Measurements from ENCODE around the gene GTPBP4. TPM values are rescaled to one million over a fixed set of nuclear protein-coding genes. Genes with fewer than 3 reads are reported as not detected.

GTPBP4 gene
- total RNA-seq, 1 donor from 2014 or later, result 45.0 TPM

DNA sequence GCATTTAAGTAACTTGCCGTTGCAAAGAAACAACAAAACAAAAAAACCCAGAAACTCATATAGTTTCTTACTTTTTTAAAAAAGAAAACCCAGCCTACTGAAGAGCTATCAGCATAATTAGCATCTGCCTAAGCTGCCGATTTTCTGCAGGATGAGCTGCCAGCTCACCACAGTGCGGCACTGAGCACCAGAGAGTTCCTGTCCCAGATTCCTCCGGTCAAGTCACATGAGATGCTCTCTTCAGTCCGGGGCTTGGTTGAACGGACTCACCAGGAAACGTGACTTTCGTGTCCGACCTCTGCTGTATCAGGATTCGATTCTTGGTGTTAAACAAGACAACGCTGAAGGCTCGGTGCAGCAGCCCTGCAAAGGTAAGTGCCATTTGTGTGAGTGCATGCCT lies 34.2 kb downstream of the GTPBP4 start:
- no peak for DNase-seq (ENCODE audit: low read depth)
- no peak for FAIRE-seq
- peaks cover 2% of the 10 kb centered on the region for H3K36me3 ChIP-seq (ENCODE audit: control insufficient read depth, insufficient read depth, low read length)
- no peaks in the 10 kb centered on the region for H3K27me3 ChIP-seq (ENCODE audit: control insufficient read depth, insufficient read depth, low read length)
- no peak overlapping the region for H3K4me3 ChIP-seq (ENCODE audit: low read depth, low read length)
- TF ChIP-seq, protein P1, sequence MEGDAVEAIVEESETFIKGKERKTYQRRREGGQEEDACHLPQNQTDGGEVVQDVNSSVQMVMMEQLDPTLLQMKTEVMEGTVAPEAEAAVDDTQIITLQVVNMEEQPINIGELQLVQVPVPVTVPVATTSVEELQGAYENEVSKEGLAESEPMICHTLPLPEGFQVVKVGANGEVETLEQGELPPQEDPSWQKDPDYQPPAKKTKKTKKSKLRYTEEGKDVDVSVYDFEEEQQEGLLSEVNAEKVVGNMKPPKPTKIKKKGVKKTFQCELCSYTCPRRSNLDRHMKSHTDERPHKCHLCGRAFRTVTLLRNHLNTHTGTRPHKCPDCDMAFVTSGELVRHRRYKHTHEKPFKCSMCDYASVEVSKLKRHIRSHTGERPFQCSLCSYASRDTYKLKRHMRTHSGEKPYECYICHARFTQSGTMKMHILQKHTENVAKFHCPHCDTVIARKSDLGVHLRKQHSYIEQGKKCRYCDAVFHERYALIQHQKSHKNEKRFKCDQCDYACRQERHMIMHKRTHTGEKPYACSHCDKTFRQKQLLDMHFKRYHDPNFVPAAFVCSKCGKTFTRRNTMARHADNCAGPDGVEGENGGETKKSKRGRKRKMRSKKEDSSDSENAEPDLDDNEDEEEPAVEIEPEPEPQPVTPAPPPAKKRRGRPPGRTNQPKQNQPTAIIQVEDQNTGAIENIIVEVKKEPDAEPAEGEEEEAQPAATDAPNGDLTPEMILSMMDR (IDR thresholded peaks at IDR 0.05; ENCODE audit: insufficient read depth, low read length, severe bottlenecking), result no peak

DNA sequence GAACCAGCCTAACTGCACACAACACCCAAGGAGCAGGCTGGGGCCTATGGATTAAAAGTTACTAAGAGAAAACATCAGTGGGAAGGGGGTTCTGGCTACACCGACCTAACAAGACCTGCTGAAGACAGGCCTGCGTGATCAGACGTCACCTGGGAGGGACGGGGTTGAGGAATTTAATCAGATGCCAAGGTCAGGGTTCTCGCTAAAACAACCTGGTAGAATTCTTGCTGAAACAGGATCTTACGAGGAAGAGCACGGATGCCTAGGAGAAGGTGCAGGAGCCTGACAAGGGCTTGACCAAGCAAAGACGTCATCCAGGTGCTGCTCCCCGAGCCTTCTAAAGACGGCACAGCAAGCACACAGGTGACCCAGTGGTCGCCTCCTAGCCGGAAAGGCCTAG lies 35.9 kb downstream of the GTPBP4 start:
- H3K4me3 ChIP-seq (ENCODE audit: low read depth, low read length), result no peak overlapping the region
- TF ChIP-seq, protein P1 (IDR thresholded peaks at IDR 0.05; ENCODE audit: insufficient read depth, low read length, severe bottlenecking), result no peak
- peaks cover 2% of the 10 kb centered on the region for H3K36me3 ChIP-seq (ENCODE audit: control insufficient read depth, insufficient read depth, low read length)
- FAIRE-seq, result no peak
- DNase-seq (ENCODE audit: low read depth), result no peak
- no peaks in the 10 kb centered on the region for H3K27me3 ChIP-seq (ENCODE audit: control insufficient read depth, insufficient read depth, low read length)

DNA sequence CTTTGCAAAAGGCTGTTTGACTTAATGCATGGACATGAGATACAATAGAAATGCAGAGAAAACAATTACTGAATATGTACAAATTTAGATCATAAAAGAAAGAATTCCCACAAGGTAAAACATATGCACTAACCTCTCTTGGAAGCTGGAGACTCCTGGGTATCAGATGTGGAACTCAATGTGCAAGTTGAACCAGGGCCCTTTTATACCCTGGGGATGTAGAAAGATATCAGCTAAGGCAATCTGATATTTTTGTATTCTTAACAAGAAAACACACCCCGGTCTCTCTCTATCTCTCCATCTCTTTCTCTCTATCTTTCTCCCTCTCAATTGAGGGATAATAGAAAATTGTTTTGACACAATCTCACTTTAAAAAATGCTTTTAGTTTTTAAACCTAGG lies 37.4 kb downstream of the GTPBP4 start, which contains the start of gene IDI2:
Gene IDI2 (minus strand): TSS at position 177 of the 400 bp plus-strand sequence. CDS start 1,136 bp downstream, outside the sequence.
- Histone ChIP-seq H3K4me3 (ENCODE audit: low read depth, low read length) (no peak within 1 kb of the TSS), H3K27me3 (ENCODE audit: control insufficient read depth, insufficient read depth, low read length) (no peaks in the 10 kb centered on the region), H3K36me3 (ENCODE audit: control insufficient read depth, insufficient read depth, low read length) (no peaks in the 10 kb centered on the region)
- TF ChIP-seq, protein P1 (IDR thresholded peaks at IDR 0.05; ENCODE audit: insufficient read depth, low read length, severe bottlenecking), result no peak
- no peak for DNase-seq (ENCODE audit: low read depth)
- FAIRE-seq, result no peak

DNA sequence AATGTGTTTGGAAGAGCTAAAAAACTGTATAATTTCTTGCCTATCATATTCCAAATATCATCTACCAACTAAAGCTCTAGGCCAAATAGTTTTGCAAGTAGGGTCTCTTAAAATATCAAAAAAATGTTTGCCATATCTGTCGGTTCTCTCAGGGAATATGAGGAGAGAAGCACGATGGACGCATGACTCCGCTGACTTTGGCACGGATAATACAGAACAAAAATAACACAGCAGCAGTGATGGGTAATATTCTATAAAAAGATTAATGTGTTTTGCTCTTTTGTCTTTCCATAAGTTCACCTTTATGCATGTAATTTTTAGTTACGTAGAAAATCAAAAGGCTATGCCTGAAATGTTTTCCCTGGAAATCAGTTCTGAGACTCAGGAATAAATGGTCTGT lies 38.3 kb downstream of the GTPBP4 start:
- Histone ChIP-seq H3K36me3 (ENCODE audit: control insufficient read depth, insufficient read depth, low read length) (no peaks in the 10 kb centered on the region), H3K27me3 (ENCODE audit: control insufficient read depth, insufficient read depth, low read length) (no peaks in the 10 kb centered on the region), H3K4me3 (ENCODE audit: low read depth, low read length) (no peak overlapping the region)
- no peak for DNase-seq (ENCODE audit: low read depth)
- TF ChIP-seq, protein P1 (IDR thresholded peaks at IDR 0.05; ENCODE audit: insufficient read depth, low read length, severe bottlenecking), result no peak
- no peak for FAIRE-seq

DNA sequence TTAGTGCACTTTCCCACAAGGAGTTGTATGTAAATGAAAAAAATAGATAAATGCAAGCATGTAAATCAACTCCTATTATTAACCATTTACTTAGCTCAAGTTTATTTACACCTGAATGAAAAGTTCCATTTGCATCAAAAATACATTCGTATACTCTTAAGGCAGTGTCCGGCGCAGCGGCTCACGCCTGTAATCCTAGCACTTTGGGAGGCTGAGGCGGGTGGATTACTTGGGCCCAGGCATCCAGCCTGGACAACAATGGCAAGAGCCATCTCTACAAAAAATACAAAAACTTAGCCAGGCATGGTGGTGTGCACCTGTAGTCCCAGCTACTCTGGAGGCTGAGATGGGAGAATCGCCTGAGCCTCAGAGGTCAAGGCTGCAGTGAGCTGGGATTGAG lies 41.6 kb downstream of the GTPBP4 start:
- TF ChIP-seq, protein P1 (IDR thresholded peaks at IDR 0.05; ENCODE audit: insufficient read depth, low read length, severe bottlenecking), result no peak
- no peak for DNase-seq (ENCODE audit: low read depth)
- Histone ChIP-seq H3K36me3 (ENCODE audit: control insufficient read depth, insufficient read depth, low read length) (no peaks in the 10 kb centered on the region), H3K27me3 (ENCODE audit: control insufficient read depth, insufficient read depth, low read length) (no peaks in the 10 kb centered on the region), H3K4me3 (ENCODE audit: low read depth, low read length) (no peak overlapping the region)
- FAIRE-seq, result no peak

DNA sequence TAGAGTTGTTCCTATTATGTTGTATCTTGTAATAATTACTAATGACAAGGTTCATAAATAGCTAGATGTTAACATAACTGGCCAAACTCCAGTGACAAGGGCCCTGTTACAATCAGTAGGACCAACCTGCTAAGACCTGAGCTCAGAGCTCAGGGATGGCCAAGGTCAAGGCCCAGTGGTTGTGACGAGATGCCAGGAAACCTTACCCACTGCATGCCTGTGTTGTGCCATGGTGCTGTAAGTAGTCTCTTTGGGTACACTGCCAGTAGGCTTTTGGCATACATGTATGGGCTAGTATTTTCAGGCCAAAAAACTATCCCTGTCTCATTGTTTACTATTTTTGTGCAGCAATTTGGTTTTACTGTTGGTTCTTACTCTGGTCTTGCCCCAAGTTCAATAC lies 45.4 kb downstream of the GTPBP4 start:
- TF ChIP-seq, protein P1 (IDR thresholded peaks at IDR 0.05; ENCODE audit: insufficient read depth, low read length, severe bottlenecking), result no peak
- H3K27me3 ChIP-seq (ENCODE audit: control insufficient read depth, insufficient read depth, low read length), result no peaks in the 10 kb centered on the region
- no peak overlapping the region for H3K4me3 ChIP-seq (ENCODE audit: low read depth, low read length)
- H3K36me3 ChIP-seq (ENCODE audit: control insufficient read depth, insufficient read depth, low read length), result no peaks in the 10 kb centered on the region
- DNase-seq (ENCODE audit: low read depth) (no peak), FAIRE-seq (no peak)
